A549 (cell line): ENCODE measurements around the gene AMER3. TPM values are rescaled to one million over a fixed set of nuclear protein-coding genes. Genes with fewer than 3 reads are reported as not detected.

Source experiments
- ATAC-seq, 2 experiments: fragments of 200-7000 bp in 1 of 2; fragments of >200 bp in 1 of 2; cut with Nextera tagmentation in 1 of 2; cut with Tn5 transposase in 1 of 2; 3 replicates each; pipeline versions ENCODE4 v1.8.0 to v1.9.1; 2018 to 2020; ENCODE audit warnings: mild to moderate bottlenecking in 1 of 2, moderate library complexity in 1 of 2
- CTCF ChIA-PET: fragments of 300-600 bp; sonication (Branson Sonifier 250); formaldehyde crosslinking; extraction: SDS; loops from one replicate; lab custom pipeline; 2021; ENCODE audit warnings: antibody characterized with exemption, inconsistent platforms; lab: Yijun Ruan, JAX
- POLR2A ChIA-PET: fragments of 350-600 bp; formaldehyde crosslinking; extraction: SDS; loops from one replicate; lab custom pipeline; 2021; ENCODE audit warnings: antibody characterized with exemption, inconsistent platforms; lab: Yijun Ruan, JAX
- DNase-seq, 2 experiments: peaks; one replicate each; pipeline versions ENCODE4 v3.0.0 to v3.0.0-alpha.2; 2011 to 2016; ENCODE audit warnings: low read depth in 1 of 2, low spot score in 1 of 2
- FAIRE-seq: peaks from 2 replicates; lab custom pipeline; 2011; peaks lifted over from hg19 to GRCh38; lab: Jason Lieb, UNC
- H3K27ac ChIP-seq, 2 experiments: fragments of >200 bp; sonication (Bioruptor Twin); formaldehyde crosslinking; 3 replicates each; pipeline ENCODE4 v1.5.1; 2016 to 2017
- H3K4me1 ChIP-seq: fragments of >200 bp; sonication (Bioruptor Twin); formaldehyde crosslinking; 3 replicates; pipeline ENCODE4 v1.6.1; 2016
- H3K4me2 ChIP-seq: fragments of >200 bp; sonication (Bioruptor Twin); formaldehyde crosslinking; 3 replicates; pipeline ENCODE4 v1.6.1; 2016
- H3K4me3 ChIP-seq: fragments of >200 bp; sonication (Bioruptor Twin); formaldehyde crosslinking; 3 replicates; pipeline ENCODE4 v1.5.1; 2016
- H3K9me3 ChIP-seq: fragments of >200 bp; sonication (Bioruptor Twin); formaldehyde crosslinking; 3 replicates; pipeline ENCODE4 v1.6.1; 2016
- EHF ChIP-seq: fragments of 250-450 bp; sonication (Bioruptor Pico); IDR thresholded peaks from 2 replicates; pipeline ENCODE4 v1.5.0; 2020; ENCODE audit warnings: mild to moderate bottlenecking
- EP300 ChIP-seq, 2 experiments: fragments of >200 bp; sonication (Bioruptor Twin); formaldehyde crosslinking; IDR thresholded peaks; 2 replicates in 1 of 2; 3 replicates in 1 of 2; pipeline ENCODE4 v1.6.1; 2016 to 2017
- ESRRA ChIP-seq: fragments of 150-350 bp; IDR thresholded peaks from 2 replicates; pipeline ENCODE4 v1.6.1; 2014; ENCODE audit warnings: mild to moderate bottlenecking, low read length, borderline replicate concordance
- KDM5A ChIP-seq: fragments of 200-600 bp; sonication (generic); IDR thresholded peaks from 2 replicates; pipeline ENCODE4 v1.6.1; 2016; ENCODE audit warnings: antibody characterized with exemption, mild to moderate bottlenecking
- NFE2L2 ChIP-seq: fragments of 150-350 bp; conservative IDR thresholded peaks from 2 replicates; pipeline ENCODE4 v1.6.1; 2014; ENCODE audit warnings: low read length
- POLR2A ChIP-seq: IDR thresholded peaks from 2 replicates; pipeline ENCODE4 v1.6.1; 2012; ENCODE audit warnings: mild to moderate bottlenecking, low read length
- RARB ChIP-seq: fragments of 250-450 bp; sonication (Bioruptor Pico); IDR thresholded peaks from 2 replicates; pipeline ENCODE4 v1.8.0; 2021; ENCODE audit warnings: mild to moderate bottlenecking, moderate library complexity
- RCOR1 ChIP-seq: fragments of 150-350 bp; IDR thresholded peaks from 2 replicates; pipeline ENCODE4 v1.6.1; 2014; ENCODE audit warnings: antibody characterized with exemption, low read length, low read depth
- SMC3 ChIP-seq: fragments of >200 bp; sonication (Bioruptor Twin); formaldehyde crosslinking; IDR thresholded peaks from 3 replicates; pipeline ENCODE4 v1.6.1; 2018; ENCODE audit warnings: inconsistent platforms
- SREBF2 ChIP-seq: fragments of 450-650 bp; IDR thresholded peaks from 2 replicates; pipeline ENCODE4 v1.6.1; 2014; ENCODE audit warnings: mild to moderate bottlenecking, moderate library complexity
- ZNF302 ChIP-seq: fragments of 250-450 bp; sonication (Bioruptor Pico); IDR thresholded peaks from 2 replicates; pipeline ENCODE4 v1.9.0; 2021; ENCODE audit warnings: inconsistent platforms, mild to moderate bottlenecking, moderate library complexity
- WGBS: methylation state at CpG from one replicate; pipeline ENCODE4 v1.1.6; 2017; ENCODE audit errors: missing lambda C conversion rate; 5-methylcytosine and 5-hydroxymethylcytosine counted together
- polyA plus RNA-seq, 4 experiments: library from polyadenylated mRNA; depleted of rRNA in 3 of 4; stranded (reverse); fragments of >200 nt; fragmentation: RNase III in 1 of 4; extraction: RNeasy Plus Mini Kit Qiagen cat#74134 plus additional on column Dnase treatment in 1 of 4; gene quantifications; 2 replicates in 3 of 4; 3 replicates in 1 of 4; pipeline ENCODE4 v1.2.3, GENCODE V29; 2011 to 2017
- TF ChIP-seq, protein P1 (sequence below): IDR thresholded peaks from 2 replicates; pipeline ENCODE4 v1.6.1; 2012
- TF ChIP-seq, protein P2 (sequence below): fragments of 150-350 bp; IDR thresholded peaks from 2 replicates; pipeline ENCODE4 v1.6.1; 2014; ENCODE audit warnings: low read depth, mild to moderate bottlenecking, low read length
- TF ChIP-seq, protein P3 (sequence below): fragments of 450-650 bp; IDR thresholded peaks from 2 replicates; pipeline ENCODE4 v1.6.1; 2014; ENCODE audit warnings: antibody characterized with exemption
- TF ChIP-seq, protein P4 (sequence below): fragments of >200 bp; sonication (Bioruptor Twin); formaldehyde crosslinking; IDR thresholded peaks from 3 replicates; pipeline ENCODE4 v1.6.1; 2016
- TF ChIP-seq, protein P5 (sequence below): fragments of >200 bp; sonication (Bioruptor Twin); formaldehyde crosslinking; IDR thresholded peaks from 2 replicates; pipeline ENCODE4 v1.6.1; 2016
- TF ChIP-seq, protein P6 (sequence below): fragments of 250-450 bp; sonication (Bioruptor Pico); IDR thresholded peaks from 2 replicates; pipeline ENCODE4 v1.5.0; 2021; ENCODE audit warnings: mild to moderate bottlenecking, moderate library complexity, borderline replicate concordance

The AMER3 gene
- polyA plus RNA-seq, 2 of the 4 experiments (the other 2 are of a cell fraction): not detected

DNA sequence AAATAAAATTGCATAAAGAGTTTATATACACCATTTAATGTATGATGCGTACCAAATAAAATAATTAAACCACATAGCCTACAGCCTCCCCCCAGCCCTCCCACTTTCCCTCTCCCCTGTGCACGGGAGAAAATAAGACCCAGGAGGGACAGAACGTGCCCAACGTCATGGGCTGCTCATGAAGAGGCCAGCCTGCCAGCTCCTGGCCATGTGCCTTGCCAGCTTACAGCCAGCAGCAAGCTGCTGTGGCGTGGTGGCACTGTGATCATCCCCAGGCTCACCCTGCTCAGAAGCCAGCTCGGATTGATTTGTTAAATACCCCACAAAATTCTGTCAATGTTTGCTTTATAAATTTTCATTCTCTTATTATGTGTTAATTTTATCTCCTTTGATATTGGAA, 18.9 kb upstream of the AMER3 start:
- ATAC-seq: no peak
- 36% methylated on average over 5 of the region's 6 CpGs for WGBS
- CTCF ChIA-PET: no interaction called here

DNA sequence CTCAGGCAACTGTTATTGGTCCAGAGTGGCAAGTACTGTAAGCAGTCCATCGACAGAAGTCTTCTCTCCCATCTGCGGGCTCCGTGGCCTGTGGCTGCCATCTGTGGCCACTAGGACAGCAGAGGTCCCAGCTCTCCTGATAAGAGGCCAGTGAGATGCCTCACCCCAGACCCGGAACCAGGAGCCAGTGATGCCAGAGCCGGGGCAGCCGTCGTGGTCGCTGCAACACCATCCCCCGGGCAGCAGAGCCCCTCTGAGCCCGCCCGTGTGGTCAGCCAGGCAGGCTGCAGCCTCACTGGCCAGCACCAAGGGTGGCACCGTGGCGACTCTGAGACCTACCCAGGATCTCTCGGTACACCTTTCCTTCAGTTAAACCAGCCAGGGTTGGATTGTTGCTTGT, 17.7 kb upstream of the AMER3 start:
- no peak overlapping the region for H3K4me3 ChIP-seq
- ATAC-seq (peak in 1 of 2 experiments; percentile 66; a peak in 3 of 6 replicates), FAIRE-seq (no peak), DNase-seq (no peak)
- H3K4me2 ChIP-seq: no peak overlapping the region
- ChIA-PET CTCF (interaction anchor here (1.1 kb wide), 1 partner anchor 136 kb away, joined by 4 read pairs; no protein-coding TSS in a partner anchor), POLR2A (no interaction called here)
- 46% methylated on average over 9 of the region's 14 CpGs for WGBS
- H3K4me1 ChIP-seq: no peaks in the 10 kb centered on the region
- TF ChIP-seq, protein P1, sequence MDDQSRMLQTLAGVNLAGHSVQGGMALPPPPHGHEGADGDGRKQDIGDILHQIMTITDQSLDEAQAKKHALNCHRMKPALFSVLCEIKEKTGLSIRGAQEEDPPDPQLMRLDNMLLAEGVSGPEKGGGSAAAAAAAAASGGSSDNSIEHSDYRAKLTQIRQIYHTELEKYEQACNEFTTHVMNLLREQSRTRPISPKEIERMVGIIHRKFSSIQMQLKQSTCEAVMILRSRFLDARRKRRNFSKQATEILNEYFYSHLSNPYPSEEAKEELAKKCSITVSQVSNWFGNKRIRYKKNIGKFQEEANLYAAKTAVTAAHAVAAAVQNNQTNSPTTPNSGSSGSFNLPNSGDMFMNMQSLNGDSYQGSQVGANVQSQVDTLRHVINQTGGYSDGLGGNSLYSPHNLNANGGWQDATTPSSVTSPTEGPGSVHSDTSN: no peak
- TF ChIP-seq RARB (CRISPR knock-in tag): no peak
- TF ChIP-seq, protein P2, sequence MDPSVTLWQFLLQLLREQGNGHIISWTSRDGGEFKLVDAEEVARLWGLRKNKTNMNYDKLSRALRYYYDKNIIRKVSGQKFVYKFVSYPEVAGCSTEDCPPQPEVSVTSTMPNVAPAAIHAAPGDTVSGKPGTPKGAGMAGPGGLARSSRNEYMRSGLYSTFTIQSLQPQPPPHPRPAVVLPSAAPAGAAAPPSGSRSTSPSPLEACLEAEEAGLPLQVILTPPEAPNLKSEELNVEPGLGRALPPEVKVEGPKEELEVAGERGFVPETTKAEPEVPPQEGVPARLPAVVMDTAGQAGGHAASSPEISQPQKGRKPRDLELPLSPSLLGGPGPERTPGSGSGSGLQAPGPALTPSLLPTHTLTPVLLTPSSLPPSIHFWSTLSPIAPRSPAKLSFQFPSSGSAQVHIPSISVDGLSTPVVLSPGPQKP: no peak
- no peak overlapping the region for H3K27ac ChIP-seq
- peaks cover 3% of the 10 kb centered on the region; the same call in 1 of the 3 replicates for H3K9me3 ChIP-seq

More for the DNA sequence above, 18.9 kb upstream of the AMER3 start:
- H3K9me3 ChIP-seq: peaks cover 3% of the 10 kb centered on the region; the same call in 1 of the 3 replicates
- no peak overlapping the region for H3K27ac ChIP-seq
- no peak for DNase-seq
- FAIRE-seq: no peak
- POLR2A ChIA-PET: no interaction called here
- H3K4me1 ChIP-seq: no peaks in the 10 kb centered on the region
- no peak overlapping the region for H3K4me2 ChIP-seq
- no peak overlapping the region for H3K4me3 ChIP-seq
- no peak for TF ChIP-seq NFE2L2
- no peak for TF ChIP-seq ZNF302 (CRISPR knock-in tag)
- TF ChIP-seq, all 56 proteins: peak for 0

DNA sequence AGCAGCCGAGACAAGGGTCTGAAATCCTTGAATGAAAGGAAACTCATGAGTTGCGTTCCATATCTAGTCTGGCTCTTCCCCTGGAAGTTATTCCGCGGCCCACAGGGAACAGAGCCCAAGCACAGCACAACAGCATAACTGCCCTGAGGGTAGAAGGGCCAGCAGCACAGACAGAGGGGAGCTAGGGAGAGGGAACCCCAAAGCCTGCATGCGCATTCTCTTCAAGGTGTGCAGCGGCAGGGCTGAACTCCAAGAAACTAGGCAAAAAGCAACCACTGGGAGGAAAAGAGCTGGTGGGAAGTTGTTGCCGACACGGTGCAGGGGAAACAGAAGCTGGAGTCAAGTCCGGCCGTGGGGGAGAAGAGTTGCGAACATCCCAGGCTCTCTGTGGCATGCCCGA, 14.7 kb upstream of the AMER3 start:
- H3K4me2 ChIP-seq: no peak overlapping the region
- no peak for DNase-seq
- ChIA-PET POLR2A (no interaction called here), CTCF (no interaction called here)
- no peak overlapping the region for H3K4me3 ChIP-seq
- H3K4me1 ChIP-seq: no peaks in the 10 kb centered on the region
- H3K27ac ChIP-seq: no peak overlapping the region
- no peak for FAIRE-seq
- TF ChIP-seq EP300 (IDR thresholded peaks at IDR 0.05) (no peak), EHF (CRISPR knock-in tag) (no peak), POLR2A (no peak), ESRRA (no peak), KDM5A (no peak), NFE2L2 (no peak), RCOR1 (no peak), SREBF2 (no peak), SMC3 (no peak), ZNF302 (CRISPR knock-in tag) (no peak)
- TF ChIP-seq, protein P3, sequence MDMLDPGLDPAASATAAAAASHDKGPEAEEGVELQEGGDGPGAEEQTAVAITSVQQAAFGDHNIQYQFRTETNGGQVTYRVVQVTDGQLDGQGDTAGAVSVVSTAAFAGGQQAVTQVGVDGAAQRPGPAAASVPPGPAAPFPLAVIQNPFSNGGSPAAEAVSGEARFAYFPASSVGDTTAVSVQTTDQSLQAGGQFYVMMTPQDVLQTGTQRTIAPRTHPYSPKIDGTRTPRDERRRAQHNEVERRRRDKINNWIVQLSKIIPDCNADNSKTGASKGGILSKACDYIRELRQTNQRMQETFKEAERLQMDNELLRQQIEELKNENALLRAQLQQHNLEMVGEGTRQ: no peak
- TF ChIP-seq, protein P4, sequence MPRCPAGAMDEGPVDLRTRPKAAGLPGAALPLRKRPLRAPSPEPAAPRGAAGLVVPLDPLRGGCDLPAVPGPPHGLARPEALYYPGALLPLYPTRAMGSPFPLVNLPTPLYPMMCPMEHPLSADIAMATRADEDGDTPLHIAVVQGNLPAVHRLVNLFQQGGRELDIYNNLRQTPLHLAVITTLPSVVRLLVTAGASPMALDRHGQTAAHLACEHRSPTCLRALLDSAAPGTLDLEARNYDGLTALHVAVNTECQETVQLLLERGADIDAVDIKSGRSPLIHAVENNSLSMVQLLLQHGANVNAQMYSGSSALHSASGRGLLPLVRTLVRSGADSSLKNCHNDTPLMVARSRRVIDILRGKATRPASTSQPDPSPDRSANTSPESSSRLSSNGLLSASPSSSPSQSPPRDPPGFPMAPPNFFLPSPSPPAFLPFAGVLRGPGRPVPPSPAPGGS: no peak
- TF ChIP-seq, protein P5, sequence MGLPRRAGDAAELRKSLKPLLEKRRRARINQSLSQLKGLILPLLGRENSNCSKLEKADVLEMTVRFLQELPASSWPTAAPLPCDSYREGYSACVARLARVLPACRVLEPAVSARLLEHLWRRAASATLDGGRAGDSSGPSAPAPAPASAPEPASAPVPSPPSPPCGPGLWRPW: no peak
- TF ChIP-seq, protein P6, sequence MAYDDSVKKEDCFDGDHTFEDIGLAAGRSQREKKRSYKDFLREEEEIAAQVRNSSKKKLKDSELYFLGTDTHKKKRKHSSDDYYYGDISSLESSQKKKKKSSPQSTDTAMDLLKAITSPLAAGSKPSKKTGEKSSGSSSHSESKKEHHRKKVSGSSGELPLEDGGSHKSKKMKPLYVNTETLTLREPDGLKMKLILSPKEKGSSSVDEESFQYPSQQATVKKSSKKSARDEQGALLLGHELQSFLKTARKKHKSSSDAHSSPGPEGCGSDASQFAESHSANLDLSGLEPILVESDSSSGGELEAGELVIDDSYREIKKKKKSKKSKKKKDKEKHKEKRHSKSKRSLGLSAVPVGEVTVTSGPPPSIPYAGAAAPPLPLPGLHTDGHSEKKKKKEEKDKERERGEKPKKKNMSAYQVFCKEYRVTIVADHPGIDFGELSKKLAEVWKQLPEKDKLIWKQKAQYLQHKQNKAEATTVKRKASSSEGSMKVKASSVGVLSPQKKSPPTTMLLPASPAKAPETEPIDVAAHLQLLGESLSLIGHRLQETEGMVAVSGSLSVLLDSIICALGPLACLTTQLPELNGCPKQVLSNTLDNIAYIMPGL (CRISPR knock-in tag): no peak
- ATAC-seq: no peak
- no peaks in the 10 kb centered on the region for H3K9me3 ChIP-seq
- WGBS: 60% methylated on average over 12 of the region's 12 CpGs
